PFSK-1 (cell line): ENCODE results near the gene RPL18A.

Experiments used
- FOXP2 ChIP-seq: optimal IDR thresholded peaks from 2 replicates; pipeline ENCODE3; 2011; ENCODE audit warnings: borderline replicate concordance, control low read depth, inconsistent platforms; ENCODE audit not compliant: insufficient read depth; ENCODE audit errors: extremely low read length, extremely low read depth
- REST ChIP-seq, 2 experiments: IDR thresholded peaks; 2 replicates each; pipeline versions ENCODE4 v1.6.1 to v1.8.0; 2011 to 2012; ENCODE audit warnings: low read depth in 2 of 2, low read length in 2 of 2, control low read depth in 1 of 2, inconsistent platforms in 1 of 2, mild to moderate bottlenecking in 1 of 2, moderate library complexity in 1 of 2; ENCODE audit not compliant: insufficient read depth in 1 of 2

- no peak for TF ChIP-seq FOXP2
- TF ChIP-seq REST (IDR thresholded peaks at IDR 0.05; ENCODE audit: insufficient read depth in 1 of 2, low read depth in 2 of 2, low read length in 2 of 2), result no peak
These were observed 24.1 kb downstream of the RPL18A start for GRCh38 chr19:17883627-17884410.
